Transverse colon (tissue), 4 donors: ENCODE data around the gene NCF4.

Experiments
- POLR2A ChIP-seq: fragments of 450-650 bp; IDR thresholded peaks from one replicate; pipeline ENCODE4 v1.6.1; 2016; ENCODE audit warnings: antibody characterized with exemption, mild to moderate bottlenecking, moderate library complexity
- POLR2AphosphoS5 ChIP-seq, 3 donors: sonication (generic); formaldehyde crosslinking; IDR thresholded peaks; one replicate each; pipeline ENCODE4 v1.6.1; 2016; ENCODE audit warnings: antibody characterized with exemption in 3 of 3
- TF ChIP-seq, protein P1 (sequence below), 5 experiments: fragments of 200-600 bp in 3 of 5; fragments of 450-650 bp in 2 of 5; sonication (generic) in 3 of 5; IDR thresholded peaks; 1 replicate in 2 of 5; 2 replicates in 3 of 5; pipeline ENCODE4 v1.5.1; 2016 to 2017; ENCODE audit warnings: antibody characterized with exemption in 5 of 5, inconsistent platforms in 3 of 5, mild to moderate bottlenecking in 2 of 5, moderate library complexity in 1 of 5

- TF ChIP-seq, protein P1, sequence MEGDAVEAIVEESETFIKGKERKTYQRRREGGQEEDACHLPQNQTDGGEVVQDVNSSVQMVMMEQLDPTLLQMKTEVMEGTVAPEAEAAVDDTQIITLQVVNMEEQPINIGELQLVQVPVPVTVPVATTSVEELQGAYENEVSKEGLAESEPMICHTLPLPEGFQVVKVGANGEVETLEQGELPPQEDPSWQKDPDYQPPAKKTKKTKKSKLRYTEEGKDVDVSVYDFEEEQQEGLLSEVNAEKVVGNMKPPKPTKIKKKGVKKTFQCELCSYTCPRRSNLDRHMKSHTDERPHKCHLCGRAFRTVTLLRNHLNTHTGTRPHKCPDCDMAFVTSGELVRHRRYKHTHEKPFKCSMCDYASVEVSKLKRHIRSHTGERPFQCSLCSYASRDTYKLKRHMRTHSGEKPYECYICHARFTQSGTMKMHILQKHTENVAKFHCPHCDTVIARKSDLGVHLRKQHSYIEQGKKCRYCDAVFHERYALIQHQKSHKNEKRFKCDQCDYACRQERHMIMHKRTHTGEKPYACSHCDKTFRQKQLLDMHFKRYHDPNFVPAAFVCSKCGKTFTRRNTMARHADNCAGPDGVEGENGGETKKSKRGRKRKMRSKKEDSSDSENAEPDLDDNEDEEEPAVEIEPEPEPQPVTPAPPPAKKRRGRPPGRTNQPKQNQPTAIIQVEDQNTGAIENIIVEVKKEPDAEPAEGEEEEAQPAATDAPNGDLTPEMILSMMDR (IDR thresholded peaks at IDR 0.05): no peak
- TF ChIP-seq POLR2AphosphoS5 (IDR thresholded peaks at IDR 0.05) (no peak), POLR2A (no peak)
These were observed 46.7 kb downstream of the NCF4 start for GRCh38 chr22:36907253-36908195.
